Measurements from ENCODE around the gene CD53.

Gene CD53

DNA sequence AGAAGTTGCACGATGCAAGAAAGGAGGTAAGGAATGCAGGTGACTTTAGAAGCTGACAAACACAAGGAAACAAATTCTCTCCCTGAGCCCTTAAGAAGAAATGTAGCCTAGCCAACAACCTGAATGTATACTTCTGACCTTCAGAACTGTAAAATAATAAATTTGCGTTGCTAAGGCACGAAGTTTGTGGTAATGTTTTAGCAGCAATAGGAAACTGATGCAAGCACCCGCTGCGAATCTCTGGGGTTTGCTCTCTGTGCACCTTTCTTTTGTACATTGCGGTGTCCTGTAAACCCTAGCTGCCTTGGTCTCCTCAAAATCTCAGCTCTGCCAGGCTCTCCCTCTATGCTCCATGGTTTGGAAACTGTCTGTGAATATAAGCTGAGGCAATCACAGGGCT is 15.1 kb downstream of the CD53 start:
- TF ChIP-seq, protein P1, sequence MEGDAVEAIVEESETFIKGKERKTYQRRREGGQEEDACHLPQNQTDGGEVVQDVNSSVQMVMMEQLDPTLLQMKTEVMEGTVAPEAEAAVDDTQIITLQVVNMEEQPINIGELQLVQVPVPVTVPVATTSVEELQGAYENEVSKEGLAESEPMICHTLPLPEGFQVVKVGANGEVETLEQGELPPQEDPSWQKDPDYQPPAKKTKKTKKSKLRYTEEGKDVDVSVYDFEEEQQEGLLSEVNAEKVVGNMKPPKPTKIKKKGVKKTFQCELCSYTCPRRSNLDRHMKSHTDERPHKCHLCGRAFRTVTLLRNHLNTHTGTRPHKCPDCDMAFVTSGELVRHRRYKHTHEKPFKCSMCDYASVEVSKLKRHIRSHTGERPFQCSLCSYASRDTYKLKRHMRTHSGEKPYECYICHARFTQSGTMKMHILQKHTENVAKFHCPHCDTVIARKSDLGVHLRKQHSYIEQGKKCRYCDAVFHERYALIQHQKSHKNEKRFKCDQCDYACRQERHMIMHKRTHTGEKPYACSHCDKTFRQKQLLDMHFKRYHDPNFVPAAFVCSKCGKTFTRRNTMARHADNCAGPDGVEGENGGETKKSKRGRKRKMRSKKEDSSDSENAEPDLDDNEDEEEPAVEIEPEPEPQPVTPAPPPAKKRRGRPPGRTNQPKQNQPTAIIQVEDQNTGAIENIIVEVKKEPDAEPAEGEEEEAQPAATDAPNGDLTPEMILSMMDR (IDR thresholded peaks at IDR 0.05; ENCODE audit: borderline replicate concordance, insufficient read depth, low read depth, low read length) = no peak
- no peak overlapping the region for H3K4me3 ChIP-seq (ENCODE audit: low read depth, low read length)

DNA sequence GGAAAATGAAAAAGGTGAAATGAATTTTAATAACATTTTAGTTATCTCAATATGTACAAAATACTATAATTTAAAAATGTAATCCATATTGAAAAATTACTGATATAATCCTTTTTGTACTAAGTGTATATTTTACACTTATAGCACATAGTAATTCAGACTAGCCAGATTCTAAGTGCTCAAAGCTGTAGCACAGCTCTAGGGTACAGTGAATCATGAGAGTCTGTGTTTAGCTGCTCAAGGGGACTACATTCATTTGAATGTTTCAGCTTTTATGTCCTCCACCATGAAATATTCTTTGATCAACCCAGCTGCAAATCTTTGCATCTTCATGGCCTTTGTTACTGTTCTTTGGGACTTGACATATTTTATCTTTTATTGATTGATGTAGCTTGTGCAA is 15.7 kb downstream of the CD53 start:
- no peak overlapping the region for H3K4me3 ChIP-seq (ENCODE audit: low read depth, low read length)
- TF ChIP-seq, protein P1 (IDR thresholded peaks at IDR 0.05; ENCODE audit: borderline replicate concordance, insufficient read depth, low read depth, low read length) = no peak

- TF ChIP-seq, protein P1 (IDR thresholded peaks at IDR 0.05; ENCODE audit: borderline replicate concordance, insufficient read depth, low read depth, low read length) = no peak
These were observed 17.7 kb downstream of the CD53 start for GRCh38 chr1:110890474-110891196.

GRCh38 chr1:110893908-110894490 is 21.1 kb downstream of the CD53 start:
- TF ChIP-seq, protein P1 (IDR thresholded peaks at IDR 0.05; ENCODE audit: borderline replicate concordance, insufficient read depth, low read depth, low read length) = no peak

More at GRCh38 chr1:110890474-110891196, 17.7 kb downstream of the CD53 start:
- no peak overlapping the region for H3K4me3 ChIP-seq (ENCODE audit: low read depth, low read length)

DNA sequence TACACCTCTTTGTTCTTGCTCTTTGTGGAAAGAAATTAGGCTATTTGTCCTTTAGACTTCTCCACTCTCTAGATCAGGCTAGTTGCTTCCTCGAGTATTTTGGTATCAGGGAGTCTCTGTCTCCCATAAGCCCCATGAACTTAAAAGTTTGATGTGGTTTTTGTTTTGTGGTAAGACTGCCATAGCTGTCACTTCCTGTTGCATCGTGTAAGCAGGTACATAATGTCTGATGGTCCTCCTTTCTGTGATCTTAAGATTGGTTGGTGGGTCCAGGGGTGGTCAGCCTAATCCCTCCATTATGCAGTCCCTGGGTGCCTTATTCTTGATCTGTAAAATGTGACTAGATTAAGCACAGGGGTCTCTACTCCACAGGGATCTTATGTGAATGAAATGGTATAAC is 23.1 kb downstream of the CD53 start:
- no peak overlapping the region for H3K4me3 ChIP-seq (ENCODE audit: low read depth, low read length)
- TF ChIP-seq, protein P1 (IDR thresholded peaks at IDR 0.05; ENCODE audit: borderline replicate concordance, insufficient read depth, low read depth, low read length) = no peak

More at GRCh38 chr1:110893908-110894490, 21.1 kb downstream of the CD53 start:
- no peak overlapping the region for H3K4me3 ChIP-seq (ENCODE audit: low read depth, low read length)

DNA sequence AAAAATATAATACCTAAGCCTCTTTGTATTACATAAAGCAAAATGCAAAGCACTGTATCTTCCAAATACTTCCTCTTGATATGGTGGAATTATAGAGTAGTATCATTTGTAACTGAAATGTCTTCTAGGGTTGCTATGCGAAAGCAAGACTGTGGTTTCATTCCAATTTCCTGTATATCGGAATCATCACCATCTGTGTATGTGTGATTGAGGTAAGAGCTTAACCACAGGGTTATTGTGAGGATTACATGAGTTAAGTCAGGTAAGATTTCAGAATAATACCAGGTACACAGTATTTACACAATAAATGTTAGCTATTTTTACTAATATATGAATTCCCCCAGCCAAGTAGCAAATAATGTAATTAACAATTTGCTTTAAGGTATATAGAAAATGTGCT is 24.7 kb downstream of the CD53 start:
- H3K4me3 ChIP-seq (ENCODE audit: low read depth, low read length) = no peak overlapping the region
- TF ChIP-seq, protein P1 (IDR thresholded peaks at IDR 0.05; ENCODE audit: borderline replicate concordance, insufficient read depth, low read depth, low read length) = no peak
